SU-DHL-6 (cell line): Measurements from ENCODE around the gene SLC48A1.

Experiments
- EZH2phosphoT487 ChIP-seq: fragments of 200-600 bp; sonication (generic), shearing (Covaris generic); conservative IDR thresholded peaks from 2 replicates; pipeline ENCODE4 v1.6.1; 2018; ENCODE audit warnings: mild to moderate bottlenecking, antibody characterized with exemption, low read length, moderate library complexity, mixed read lengths
- TF ChIP-seq, protein P1 (sequence below): fragments of 200-600 bp; sonication (generic); IDR thresholded peaks from one replicate; pipeline ENCODE4 v1.5.1; 2017; ENCODE audit warnings: antibody characterized with exemption, mild to moderate bottlenecking, low read length, moderate library complexity; ENCODE audit not compliant: insufficient read depth, poor library complexity, severe bottlenecking

- TF ChIP-seq, protein P1, sequence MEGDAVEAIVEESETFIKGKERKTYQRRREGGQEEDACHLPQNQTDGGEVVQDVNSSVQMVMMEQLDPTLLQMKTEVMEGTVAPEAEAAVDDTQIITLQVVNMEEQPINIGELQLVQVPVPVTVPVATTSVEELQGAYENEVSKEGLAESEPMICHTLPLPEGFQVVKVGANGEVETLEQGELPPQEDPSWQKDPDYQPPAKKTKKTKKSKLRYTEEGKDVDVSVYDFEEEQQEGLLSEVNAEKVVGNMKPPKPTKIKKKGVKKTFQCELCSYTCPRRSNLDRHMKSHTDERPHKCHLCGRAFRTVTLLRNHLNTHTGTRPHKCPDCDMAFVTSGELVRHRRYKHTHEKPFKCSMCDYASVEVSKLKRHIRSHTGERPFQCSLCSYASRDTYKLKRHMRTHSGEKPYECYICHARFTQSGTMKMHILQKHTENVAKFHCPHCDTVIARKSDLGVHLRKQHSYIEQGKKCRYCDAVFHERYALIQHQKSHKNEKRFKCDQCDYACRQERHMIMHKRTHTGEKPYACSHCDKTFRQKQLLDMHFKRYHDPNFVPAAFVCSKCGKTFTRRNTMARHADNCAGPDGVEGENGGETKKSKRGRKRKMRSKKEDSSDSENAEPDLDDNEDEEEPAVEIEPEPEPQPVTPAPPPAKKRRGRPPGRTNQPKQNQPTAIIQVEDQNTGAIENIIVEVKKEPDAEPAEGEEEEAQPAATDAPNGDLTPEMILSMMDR: no peak
- TF ChIP-seq EZH2phosphoT487: no peak
These were observed 27.5 kb downstream of the SLC48A1 start for GRCh38 chr12:47800582-47800981.
